ENCODE measurements around the gene GABBR2. TPM values are rescaled to one million over a fixed set of nuclear protein-coding genes. Genes with fewer than 3 reads are reported as not detected.

Gene GABBR2
- total RNA-seq, 1 donor from 2014 or later = 0.75 TPM

DNA sequence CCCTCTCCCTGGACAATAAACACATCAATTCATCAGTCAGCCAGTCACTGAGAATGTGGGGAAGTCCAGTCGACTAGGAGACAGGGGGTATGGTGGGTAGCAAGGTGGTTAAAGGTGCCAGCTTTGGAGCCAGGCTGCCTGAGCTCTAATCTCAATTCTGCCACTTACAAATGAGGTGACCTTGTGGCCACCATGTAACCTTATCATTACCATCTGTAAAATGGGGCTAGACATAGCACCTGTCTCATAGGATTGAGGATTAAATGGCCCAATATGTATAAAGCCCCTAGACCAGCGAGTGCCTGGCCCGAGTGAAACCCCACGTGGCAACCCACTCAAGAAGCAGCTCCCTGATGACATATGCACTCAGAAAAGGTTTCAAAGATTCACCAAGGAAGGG, 380.0 kb downstream of the GABBR2 start:
- DNase-seq (ENCODE audit: low read depth) = no peak
- no peak overlapping the region for H3K4me3 ChIP-seq (ENCODE audit: low read depth, low read length)
- TF ChIP-seq, protein P1, sequence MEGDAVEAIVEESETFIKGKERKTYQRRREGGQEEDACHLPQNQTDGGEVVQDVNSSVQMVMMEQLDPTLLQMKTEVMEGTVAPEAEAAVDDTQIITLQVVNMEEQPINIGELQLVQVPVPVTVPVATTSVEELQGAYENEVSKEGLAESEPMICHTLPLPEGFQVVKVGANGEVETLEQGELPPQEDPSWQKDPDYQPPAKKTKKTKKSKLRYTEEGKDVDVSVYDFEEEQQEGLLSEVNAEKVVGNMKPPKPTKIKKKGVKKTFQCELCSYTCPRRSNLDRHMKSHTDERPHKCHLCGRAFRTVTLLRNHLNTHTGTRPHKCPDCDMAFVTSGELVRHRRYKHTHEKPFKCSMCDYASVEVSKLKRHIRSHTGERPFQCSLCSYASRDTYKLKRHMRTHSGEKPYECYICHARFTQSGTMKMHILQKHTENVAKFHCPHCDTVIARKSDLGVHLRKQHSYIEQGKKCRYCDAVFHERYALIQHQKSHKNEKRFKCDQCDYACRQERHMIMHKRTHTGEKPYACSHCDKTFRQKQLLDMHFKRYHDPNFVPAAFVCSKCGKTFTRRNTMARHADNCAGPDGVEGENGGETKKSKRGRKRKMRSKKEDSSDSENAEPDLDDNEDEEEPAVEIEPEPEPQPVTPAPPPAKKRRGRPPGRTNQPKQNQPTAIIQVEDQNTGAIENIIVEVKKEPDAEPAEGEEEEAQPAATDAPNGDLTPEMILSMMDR (conservative IDR thresholded peaks at IDR 0.05; ENCODE audit: low read depth, low read length) = no peak

DNA sequence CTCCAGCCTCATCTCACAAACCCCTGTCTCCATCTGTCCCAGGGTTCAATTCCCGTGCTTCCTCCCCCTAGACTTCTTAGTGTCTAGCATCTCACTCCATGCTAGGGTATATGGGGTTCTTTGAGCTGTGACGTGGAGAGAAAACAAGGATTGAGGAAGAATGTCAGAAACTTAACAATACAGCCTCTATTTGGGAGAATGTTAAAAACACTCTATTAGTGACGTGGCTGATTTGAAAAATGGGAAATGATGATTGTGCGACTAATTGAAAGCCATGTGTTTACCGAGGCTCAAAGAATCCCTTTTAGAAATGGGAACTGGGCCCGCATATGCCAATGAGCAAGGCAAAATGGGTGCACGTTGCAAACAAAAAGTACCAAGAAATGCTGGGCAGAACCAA, 380.6 kb downstream of the GABBR2 start:
- TF ChIP-seq, protein P1 (conservative IDR thresholded peaks at IDR 0.05; ENCODE audit: low read depth, low read length) = no peak
- no peak for DNase-seq (ENCODE audit: low read depth)
- no peak overlapping the region for H3K4me3 ChIP-seq (ENCODE audit: low read depth, low read length)

DNA sequence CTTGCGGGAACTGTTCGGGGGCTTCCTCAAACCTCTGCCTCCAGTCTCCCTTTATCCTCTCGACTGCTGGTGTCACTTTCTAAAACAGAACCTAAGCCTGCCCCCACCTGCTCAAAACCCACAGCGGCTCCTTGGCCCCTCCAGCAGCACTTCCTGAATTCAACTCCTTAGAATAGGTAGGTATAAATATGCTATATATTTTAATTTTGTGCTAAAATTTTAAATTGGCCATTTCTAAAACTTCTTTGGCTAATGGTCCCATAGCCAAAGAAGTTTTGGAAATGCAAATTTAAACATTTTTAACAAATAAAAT, 381.5 kb downstream of the GABBR2 start:
- no peak for DNase-seq (ENCODE audit: low read depth)
- H3K4me3 ChIP-seq (ENCODE audit: low read depth, low read length) = no peak overlapping the region
- TF ChIP-seq, protein P1 (conservative IDR thresholded peaks at IDR 0.05; ENCODE audit: low read depth, low read length) = no peak

DNA sequence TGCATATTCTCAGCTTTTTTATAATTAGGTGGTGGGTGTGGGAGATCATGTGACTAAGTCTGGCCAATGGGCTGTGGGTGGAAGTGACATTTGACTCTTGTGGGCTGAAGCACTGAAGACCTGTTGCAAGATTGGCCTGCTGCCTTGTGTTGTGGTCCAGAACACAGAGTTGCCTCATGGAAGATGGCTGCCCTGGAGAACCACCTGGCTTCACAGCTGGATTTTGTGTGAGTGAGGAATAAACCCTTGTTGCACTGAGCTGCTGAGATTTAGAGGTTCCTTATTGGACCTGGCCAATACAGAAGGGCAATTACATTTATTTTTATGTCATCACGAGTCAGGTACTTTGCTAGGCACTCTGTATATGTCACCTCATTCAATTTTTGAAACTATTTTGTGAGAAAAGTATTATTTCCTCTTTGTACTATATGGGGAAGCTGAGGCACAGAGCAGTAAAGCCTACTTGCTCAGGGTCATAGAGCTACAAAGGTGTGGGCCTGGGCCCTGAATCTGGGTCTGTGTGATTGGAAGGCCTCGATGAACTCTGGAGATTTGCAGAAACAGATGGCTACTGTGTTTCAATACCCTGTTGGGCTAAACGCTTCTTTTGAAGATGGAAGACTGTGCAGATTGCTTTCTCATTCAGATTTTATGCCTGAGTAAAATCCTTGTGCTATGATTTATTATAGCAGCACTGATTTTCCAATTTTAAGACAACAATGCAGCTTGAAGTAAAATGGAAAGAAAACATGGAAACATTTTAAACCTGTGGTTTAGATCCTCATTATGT, 382.1 kb downstream of the GABBR2 start:
- TF ChIP-seq, protein P1 (conservative IDR thresholded peaks at IDR 0.05; ENCODE audit: low read depth, low read length) = no peak
- DNase-seq (ENCODE audit: low read depth) = no peak
- H3K4me3 ChIP-seq (ENCODE audit: low read depth, low read length) = no peak overlapping the region

DNA sequence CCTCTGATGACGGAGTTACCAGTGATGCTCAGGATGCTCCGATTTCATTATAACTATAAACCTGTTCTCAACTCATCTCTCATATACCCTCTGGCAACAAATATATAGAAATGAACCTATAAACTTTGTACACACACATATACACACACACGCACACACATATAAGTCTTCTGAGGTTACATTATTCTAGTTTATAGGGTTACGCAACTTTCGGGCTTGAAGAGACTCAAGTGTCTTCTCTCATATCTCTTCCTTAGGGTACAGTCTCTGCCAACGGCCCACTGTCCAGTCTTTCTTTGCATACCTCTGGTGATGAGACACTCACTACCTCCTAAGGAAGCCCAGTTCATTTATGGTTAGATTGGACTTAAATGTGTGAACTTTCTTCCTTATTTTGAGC, 383.9 kb downstream of the GABBR2 start:
- no peak overlapping the region for H3K4me3 ChIP-seq (ENCODE audit: low read depth, low read length)
- DNase-seq (ENCODE audit: low read depth) = no peak
- TF ChIP-seq, protein P1 (conservative IDR thresholded peaks at IDR 0.05; ENCODE audit: low read depth, low read length) = no peak

DNA sequence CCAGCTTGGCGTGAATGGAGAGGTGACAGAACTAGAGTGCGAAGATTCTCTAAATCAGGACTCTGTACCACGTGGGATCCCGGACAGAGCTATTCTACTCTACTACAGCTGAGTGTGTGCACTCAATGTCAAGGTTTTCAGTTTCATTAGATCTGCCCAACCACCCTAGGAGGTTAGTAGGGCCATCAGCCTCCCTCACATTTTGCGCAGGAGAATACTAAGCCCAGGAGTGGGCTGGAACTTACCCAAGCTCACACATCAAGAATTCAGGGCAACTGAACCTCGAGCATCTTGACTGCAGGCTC, 385.0 kb downstream of the GABBR2 start:
- TF ChIP-seq, protein P1 (conservative IDR thresholded peaks at IDR 0.05; ENCODE audit: low read depth, low read length) = no peak
- DNase-seq (ENCODE audit: low read depth) = no peak
- H3K4me3 ChIP-seq (ENCODE audit: low read depth, low read length) = no peak overlapping the region
